Esophagus squamous epithelium (tissue), 5 donors: ENCODE data around the gene ARMCX6. TPM values are rescaled to one million over a fixed set of nuclear protein-coding genes. Genes with fewer than 3 reads are reported as not detected.
"Not testable (repeated sequence)": the region's sequence is repeated elsewhere in the genome, so short reads cannot be mapped to it uniquely, and the experiment has no call there.

Experiments
- DNase-seq: peaks from one replicate; lab custom pipeline; 2025; lab: John Stamatoyannopoulos, UW
- H3K27ac ChIP-seq, 4 donors: fragments of 200-600 bp; sonication (generic); one replicate each; pipeline ENCODE4 v1.5.1; 2016 to 2019; ENCODE audit warnings: mild to moderate bottlenecking in 1 of 4
- H3K27me3 ChIP-seq, 4 donors: fragments of 200-600 bp; sonication (generic); 1 replicate in 3 of 4; 2 replicates in 1 of 4; pipeline versions ENCODE4 v1.5.1 to v1.6.0; 2017 to 2021; ENCODE audit warnings: antibody characterized with exemption in 1 of 4
- H3K36me3 ChIP-seq, 3 donors: fragments of 200-600 bp; sonication (generic); one replicate each; pipeline ENCODE4 v1.5.1; 2016 to 2019
- H3K4me1 ChIP-seq, 3 donors: fragments of 200-600 bp; sonication (generic); one replicate each; pipeline ENCODE4 v1.5.1; 2017 to 2019
- H3K4me3 ChIP-seq, 4 donors: fragments of 200-600 bp; sonication (generic); 1 replicate in 3 of 4; 2 replicates in 1 of 4; pipeline ENCODE4 v1.5.1; 2016 to 2019; ENCODE audit warnings: mild to moderate bottlenecking in 2 of 4, moderate library complexity in 1 of 4
- H3K9me3 ChIP-seq, 3 donors: fragments of 200-600 bp; sonication (generic); one replicate each; pipeline ENCODE4 v1.5.1; 2016 to 2019
- CTCF ChIP-seq, 6 experiments: fragments of 450-650 bp in 4 of 6; fragments of 200-600 bp in 2 of 6; sonication (generic) in 2 of 6; IDR thresholded peaks; one replicate each; pipeline ENCODE4 v1.5.1; 2016 to 2019; ENCODE audit warnings: antibody characterized with exemption in 6 of 6, mild to moderate bottlenecking in 4 of 6, moderate library complexity in 4 of 6
- POLR2A ChIP-seq, 4 donors: fragments of 450-650 bp; IDR thresholded peaks; one replicate each; pipeline ENCODE4 v1.6.1; 2017; ENCODE audit warnings: antibody characterized with exemption in 4 of 4, mild to moderate bottlenecking in 4 of 4, moderate library complexity in 3 of 4
- WGBS, 2 donors: methylation state at CpG; one replicate each; pipeline ENCODE4 v1.1.5; 2018; 5-methylcytosine and 5-hydroxymethylcytosine counted together
- intact Hi-C: fragments of 100-400 bp; cut with DNase I; formaldehyde crosslinking; loops from one replicate; pipeline ENCODE4 v1.15.0; 2022
- small RNA-seq, 4 donors: library from RNA; depleted of rRNA; stranded (forward); fragments of <200 nt; gene quantifications; one replicate each; pipeline ENCODE3, GENCODE V24; 2016
- total RNA-seq, 4 donors: library from RNA; depleted of rRNA; stranded (reverse); fragments of >200 nt; gene quantifications; one replicate each; pipeline ENCODE4 v1.1.0, GENCODE V29; 2016
- donor health status: DM: yes; HTN: yes; CAD: no.

The ARMCX6 gene
- total RNA-seq, 4 donors from 2014 or later = 3.3 to 15.1 (median 10.9) TPM

GRCh38 chrX:101605728-101606127 lies 12.1 kb downstream of the ARMCX6 start:
- H3K4me1 ChIP-seq = no peaks in the 10 kb centered on the region
- intact Hi-C loops = no loop called here
- H3K36me3 ChIP-seq = no peaks in the 10 kb centered on the region
- no peaks in the 10 kb centered on the region for H3K9me3 ChIP-seq
- no peak overlapping the region for H3K27ac ChIP-seq
- no peaks in the 10 kb centered on the region for H3K27me3 ChIP-seq
- WGBS, 2 donors = 14% methylated on average over 1 of the region's 1 CpG; no CpG with 5 or more reads in 1 of the 2 donors
- no peak overlapping the region for H3K4me3 ChIP-seq
- no peak for TF ChIP-seq POLR2A (IDR thresholded peaks at IDR 0.05)
- no peak for DNase-seq

GRCh38 chrX:101605146-101605545 lies 12.7 kb downstream of the ARMCX6 start:
- Histone ChIP-seq H3K4me3 (no peak overlapping the region), H3K27ac (no peak overlapping the region), H3K4me1 (no peaks in the 10 kb centered on the region), H3K27me3 (no peaks in the 10 kb centered on the region), H3K36me3 (no peaks in the 10 kb centered on the region), H3K9me3 (no peaks in the 10 kb centered on the region)
- intact Hi-C loops = no loop called here
- TF ChIP-seq POLR2A (IDR thresholded peaks at IDR 0.05) = no peak
- no peak for TF ChIP-seq CTCF (IDR thresholded peaks at IDR 0.05)
- no peak for DNase-seq

- no peaks in the 10 kb centered on the region for H3K9me3 ChIP-seq
- 67 to 88% methylated on average over 2 to 6 of the region's 7 CpGs for WGBS, 2 donors
- TF ChIP-seq CTCF (IDR thresholded peaks at IDR 0.05) = no peak
- no peak for TF ChIP-seq POLR2A (IDR thresholded peaks at IDR 0.05)
- H3K4me3 ChIP-seq = no peak overlapping the region
- DNase-seq = no peak
- no peaks in the 10 kb centered on the region for H3K4me1 ChIP-seq
- no peaks in the 10 kb centered on the region for H3K36me3 ChIP-seq
- intact Hi-C loops = no loop called here
- no peaks in the 10 kb centered on the region for H3K27me3 ChIP-seq
- no peak overlapping the region for H3K27ac ChIP-seq
These were observed 15.7 kb downstream of the ARMCX6 start for GRCh38 chrX:101602077-101602476.

- intact Hi-C loops = loop anchor here (10.0 kb wide), 1 partner anchor 185 kb away; no protein-coding TSS in a partner anchor
- H3K4me1 ChIP-seq, H3K9me3 ChIP-seq, H3K27me3 ChIP-seq, H3K36me3 ChIP-seq, DNase-seq, H3K27ac ChIP-seq, H3K4me3 ChIP-seq: not testable (repeated sequence)
- WGBS, 2 donors = 90 to 98% methylated on average over 6 of the region's 8 CpGs
These were observed 18.2 kb downstream of the ARMCX6 start for GRCh38 chrX:101599592-101599991.

- H3K4me1 ChIP-seq = no peaks in the 10 kb centered on the region
- TF ChIP-seq POLR2A (IDR thresholded peaks at IDR 0.05) (no peak), CTCF (IDR thresholded peaks at IDR 0.05) (peak in 5 of 6 experiments; percentile 36 to 62 (median 51))
- no peaks in the 10 kb centered on the region for H3K9me3 ChIP-seq
- intact Hi-C loops = loop anchor here (10.0 kb wide), 1 partner anchor 181 kb away; no protein-coding TSS in a partner anchor
- peaks cover 0 to 8% (median 0%) of the 10 kb centered on the region in 4 donors for H3K27me3 ChIP-seq
- H3K36me3 ChIP-seq = no peaks in the 10 kb centered on the region
- DNase-seq = no peak
- H3K27ac ChIP-seq = no peak overlapping the region
- H3K4me3 ChIP-seq = no peak overlapping the region
- 0 to 13% methylated on average over 2 to 5 of the region's 5 CpGs for WGBS, 2 donors
These were observed 21.9 kb downstream of the ARMCX6 start for GRCh38 chrX:101595739-101596419.

Small RNA genes within 50 kb of the gene (small RNA-seq; reads per million reads assigned to genes)
- 0 to 0.30 (median 0) reads per million in 4 donors for gene RNU6-30P

Other genes with a start within 250 kb of the ARMCX6 start
- gene BTK, start 231.8 kb downstream of the ARMCX6 start, total RNA-seq = 1 to 10 TPM in 2 of 4 donors, under 1 TPM in 2; 0.15 to 4.2 (median 0.83) TPM
- gene RPL36A, start 227.0 kb downstream of the ARMCX6 start, total RNA-seq = 1,000 to 10,000 TPM in 3 of 4 donors, 100 to 1,000 TPM in 1; 706 to 2,007 (median 1,553) TPM
- gene GLA, start 210.1 kb downstream of the ARMCX6 start, total RNA-seq = 10 to 100 TPM; 12.2 to 32.8 (median 21.9) TPM
- 10 to 100 TPM; 34.5 to 49.6 (median 46.7) TPM for gene HNRNPH2, start 209.8 kb downstream of the ARMCX6 start, total RNA-seq
- gene ARMCX4, start 132.5 kb downstream of the ARMCX6 start, total RNA-seq = 1 to 10 TPM in 3 of 4 donors, under 1 TPM in 1; 0.97 to 6.3 (median 3.7) TPM
- 10 to 100 TPM in 2 of 4 donors, 1 to 10 TPM in 2; 2.2 to 16.6 (median 7.8) TPM for gene ARMCX1, start 67.5 kb downstream of the ARMCX6 start, total RNA-seq
- gene ARMCX3, start 5.2 kb upstream of the ARMCX6 start, total RNA-seq = 10 to 100 TPM; 12.4 to 24.6 (median 13.2) TPM
- gene ARMCX2, start 41.9 kb upstream of the ARMCX6 start, total RNA-seq = 10 to 100 TPM in 2 of 4 donors, 1 to 10 TPM in 2; 1.9 to 15.4 (median 8.1) TPM